Esophagus squamous epithelium (tissue), 4 donors: ENCODE measurements around the gene SENP7.

Experiments used
- POLR2A ChIP-seq, 4 donors: fragments of 450-650 bp; IDR thresholded peaks; one replicate each; pipeline ENCODE4 v1.6.1; 2017; ENCODE audit warnings: antibody characterized with exemption in 4 of 4, mild to moderate bottlenecking in 4 of 4, moderate library complexity in 3 of 4
- TF ChIP-seq, protein P1 (sequence below), 6 experiments: fragments of 450-650 bp in 4 of 6; fragments of 200-600 bp in 2 of 6; sonication (generic) in 2 of 6; IDR thresholded peaks; one replicate each; pipeline ENCODE4 v1.5.1; 2016 to 2019; ENCODE audit warnings: antibody characterized with exemption in 6 of 6, mild to moderate bottlenecking in 4 of 6, moderate library complexity in 4 of 6

DNA sequence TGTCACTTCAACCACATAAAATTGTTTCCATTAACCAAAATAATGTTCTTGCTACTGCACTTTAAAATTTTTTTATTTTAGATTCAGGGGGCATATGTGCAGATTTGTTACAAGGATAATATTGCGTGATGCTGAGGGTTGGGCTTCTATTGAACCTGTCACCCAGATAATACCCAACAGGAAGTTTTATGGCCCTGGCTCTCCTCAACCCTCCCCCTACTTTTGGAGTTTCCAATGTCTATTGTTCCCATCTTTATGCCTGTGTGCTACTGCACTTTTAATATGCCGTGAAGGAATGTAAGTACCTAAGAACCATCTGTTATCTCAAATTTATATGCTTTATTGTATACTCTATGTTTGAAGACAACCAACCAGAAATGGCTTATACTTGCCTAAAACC is 150.6 kb downstream of the SENP7 start:
- TF ChIP-seq, protein P1, sequence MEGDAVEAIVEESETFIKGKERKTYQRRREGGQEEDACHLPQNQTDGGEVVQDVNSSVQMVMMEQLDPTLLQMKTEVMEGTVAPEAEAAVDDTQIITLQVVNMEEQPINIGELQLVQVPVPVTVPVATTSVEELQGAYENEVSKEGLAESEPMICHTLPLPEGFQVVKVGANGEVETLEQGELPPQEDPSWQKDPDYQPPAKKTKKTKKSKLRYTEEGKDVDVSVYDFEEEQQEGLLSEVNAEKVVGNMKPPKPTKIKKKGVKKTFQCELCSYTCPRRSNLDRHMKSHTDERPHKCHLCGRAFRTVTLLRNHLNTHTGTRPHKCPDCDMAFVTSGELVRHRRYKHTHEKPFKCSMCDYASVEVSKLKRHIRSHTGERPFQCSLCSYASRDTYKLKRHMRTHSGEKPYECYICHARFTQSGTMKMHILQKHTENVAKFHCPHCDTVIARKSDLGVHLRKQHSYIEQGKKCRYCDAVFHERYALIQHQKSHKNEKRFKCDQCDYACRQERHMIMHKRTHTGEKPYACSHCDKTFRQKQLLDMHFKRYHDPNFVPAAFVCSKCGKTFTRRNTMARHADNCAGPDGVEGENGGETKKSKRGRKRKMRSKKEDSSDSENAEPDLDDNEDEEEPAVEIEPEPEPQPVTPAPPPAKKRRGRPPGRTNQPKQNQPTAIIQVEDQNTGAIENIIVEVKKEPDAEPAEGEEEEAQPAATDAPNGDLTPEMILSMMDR (IDR thresholded peaks at IDR 0.05): no peak
- TF ChIP-seq POLR2A (IDR thresholded peaks at IDR 0.05): no peak
